Activated effector memory CD4-positive, alpha-beta T cell treated with anti-CD3 and anti-CD28 coated beads, Interleukin-2, amount 50 U/mL, for 16 hours (primary cell): ENCODE results near the gene ALG14.
"Not testable (repeated sequence)": the region's sequence is repeated elsewhere in the genome, so short reads cannot be mapped to it uniquely, and the experiment has no call there.

Experiments used
- DNase-seq: peaks from one replicate; pipeline ENCODE4 v3.0.0-alpha.2; 2020

ALG14 gene

DNA sequence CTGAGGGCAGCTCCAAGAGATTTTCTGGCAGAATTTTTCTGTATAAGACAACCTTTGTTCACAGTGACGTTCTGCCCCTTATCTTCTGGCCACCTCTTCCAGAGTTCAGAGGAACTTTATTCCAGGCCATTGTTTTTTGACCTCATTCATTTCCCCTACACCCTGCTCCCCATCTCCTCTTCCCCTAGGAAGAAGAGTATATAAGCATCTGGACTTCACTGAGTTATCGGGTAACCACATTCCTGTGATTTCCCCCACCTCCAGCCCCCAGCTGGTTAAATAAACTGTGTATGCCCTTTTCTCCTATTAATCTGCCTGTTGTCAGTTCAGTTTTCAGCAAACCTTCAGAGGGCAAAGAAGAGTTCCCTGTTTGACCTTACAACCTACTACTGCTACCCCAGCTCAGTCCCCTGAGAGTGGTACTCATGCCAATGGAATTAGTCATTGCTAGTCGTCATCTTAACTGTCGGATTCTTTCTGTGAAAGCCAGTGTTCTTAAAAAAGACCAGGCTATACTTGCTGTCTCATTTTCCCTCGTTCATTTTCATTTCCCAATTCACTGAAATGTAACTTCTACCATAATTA, 14.3 kb upstream of the ALG14 start:
- DNase-seq = no peak

DNA sequence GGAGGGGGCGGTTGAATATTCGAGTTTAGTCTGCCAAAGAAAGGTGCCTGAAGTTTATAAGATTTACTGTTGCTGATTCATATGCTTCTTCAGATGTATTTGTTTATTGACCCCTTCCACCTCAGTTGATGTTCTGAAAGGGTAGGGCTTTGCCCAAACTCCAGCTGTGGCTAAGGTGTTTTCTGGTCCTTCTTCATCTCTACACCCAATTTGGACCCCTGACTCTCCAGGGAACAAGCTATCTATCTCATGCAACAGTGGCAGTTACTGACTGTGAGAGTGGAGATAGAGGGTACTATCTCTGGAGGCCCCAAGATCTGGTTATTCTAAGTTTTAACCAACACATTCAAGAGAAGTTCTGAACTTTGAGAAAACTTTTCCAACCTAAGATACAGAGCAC, 12.6 kb upstream of the ALG14 start:
- DNase-seq = no peak

DNA sequence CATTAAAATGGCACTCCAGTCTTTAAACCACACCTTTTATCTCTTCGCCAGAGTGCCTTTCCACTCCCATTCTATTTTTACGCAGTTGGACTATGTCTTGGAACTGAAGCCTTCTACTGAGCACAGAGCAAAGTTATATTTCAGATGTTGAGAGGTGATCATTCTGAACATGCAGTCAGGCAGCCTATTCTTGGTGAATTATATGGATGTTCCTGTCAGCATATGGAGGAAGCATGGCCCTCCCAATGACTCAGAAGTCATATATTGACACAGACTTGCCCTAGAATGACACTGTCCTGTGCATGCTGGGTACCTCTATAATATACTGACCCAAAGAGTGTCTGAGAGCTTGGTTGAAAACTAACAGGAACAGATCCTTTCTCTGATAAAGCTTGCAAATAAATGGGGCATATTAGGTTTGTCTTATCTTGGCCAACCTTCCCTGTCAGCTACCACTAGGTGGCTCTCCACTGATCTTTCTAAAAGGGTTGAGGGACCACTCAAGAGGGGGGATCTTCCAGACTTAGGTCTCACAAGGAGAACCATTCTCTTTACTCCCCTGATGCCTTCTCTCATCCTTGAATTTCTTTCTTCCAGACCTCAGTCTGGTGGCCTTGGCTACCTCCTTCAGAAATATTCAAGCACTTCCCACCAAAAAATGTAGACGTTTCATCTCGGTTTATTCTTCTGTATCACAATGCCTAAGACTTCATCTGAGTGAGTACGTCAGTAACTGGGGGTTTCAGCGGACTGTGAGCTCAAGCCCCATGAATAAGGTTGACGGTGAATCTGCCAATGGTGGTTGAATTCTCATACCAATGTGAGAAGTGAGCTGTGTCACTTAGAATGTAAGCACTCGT, 11.8 kb upstream of the ALG14 start:
- no peak for DNase-seq

DNA sequence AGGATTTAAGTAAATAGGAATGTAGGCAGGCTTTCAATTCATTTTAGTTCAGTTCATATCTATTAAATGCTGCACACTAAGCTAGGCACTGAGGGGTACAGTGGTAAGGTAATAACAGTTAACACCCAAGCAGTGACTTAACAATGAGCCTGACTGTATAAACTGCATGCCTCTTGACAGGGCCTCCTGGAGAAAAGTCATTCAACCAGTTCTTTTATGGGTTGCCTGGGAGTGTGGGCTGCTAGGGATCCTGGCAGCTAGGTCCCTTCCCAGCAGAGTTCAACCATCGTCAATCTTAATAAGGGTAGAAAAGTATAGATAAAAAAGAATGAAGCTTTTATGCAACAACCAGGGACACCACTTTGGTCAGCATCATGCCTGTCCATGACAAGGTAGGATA, 8.1 kb upstream of the ALG14 start:
- no peak for DNase-seq

DNA sequence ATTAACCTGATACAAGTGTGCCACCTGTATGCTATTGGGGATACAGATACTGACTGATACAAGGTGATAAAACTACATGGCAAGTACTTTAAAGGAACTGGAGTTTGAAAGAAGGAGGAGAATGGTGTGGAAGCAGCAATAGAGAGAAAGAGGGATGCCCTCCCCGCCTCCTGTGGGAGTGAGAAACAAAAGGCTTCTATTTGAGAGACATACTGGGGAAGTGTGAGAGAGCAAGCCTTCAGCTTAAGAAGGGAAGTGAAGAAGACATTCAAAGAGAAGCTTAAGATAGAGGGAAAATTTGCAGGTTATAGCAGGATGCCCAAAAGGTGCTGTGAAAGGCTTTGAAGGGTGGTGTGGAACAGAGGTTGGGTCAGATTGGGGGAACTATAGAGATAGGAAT, 7.7 kb upstream of the ALG14 start:
- DNase-seq = no peak

- DNase-seq = no peak
Observed at GRCh38 chr1:95076034-95076433, 3.3 kb upstream of the ALG14 start.

DNA sequence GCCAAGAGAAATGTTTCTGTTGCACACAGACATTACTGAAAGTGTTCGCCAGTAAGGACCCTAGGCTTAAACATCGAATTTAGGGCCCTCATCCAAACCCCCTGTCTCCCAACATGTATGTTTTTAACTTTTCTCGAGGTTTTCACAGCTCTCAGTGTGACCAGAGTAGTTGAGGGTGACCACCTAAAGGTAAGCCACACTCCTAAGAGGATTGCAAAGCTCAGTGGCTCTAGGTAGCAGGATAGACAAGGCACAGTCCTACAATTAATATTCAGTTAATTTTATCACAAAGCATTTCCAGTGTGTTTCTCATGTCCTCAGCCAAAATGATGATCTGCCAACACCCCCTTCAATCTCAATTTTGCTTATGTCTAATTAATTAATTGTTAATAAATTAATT, 695 bp upstream of the ALG14 start:
- DNase-seq = no peak

DNA sequence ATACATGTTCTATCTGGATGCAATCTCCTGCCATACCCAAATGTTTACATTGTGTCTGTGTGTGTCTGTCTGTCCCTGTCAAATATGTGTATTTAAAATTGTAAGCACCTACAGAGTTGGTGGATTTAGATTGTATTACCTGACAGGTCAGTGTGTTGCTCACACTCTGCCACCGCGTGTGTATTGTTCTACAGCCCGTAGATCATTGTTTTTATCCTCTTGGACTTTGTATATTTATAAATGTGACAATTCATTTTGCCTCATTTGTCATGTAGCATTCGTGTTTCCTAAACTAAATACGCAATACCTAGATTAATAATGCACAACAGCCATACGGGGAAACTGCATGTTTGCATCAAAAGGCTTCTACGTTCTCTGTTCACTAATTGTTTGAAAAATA, 634 bp downstream of the ALG14 start:
- DNase-seq = no peak

GRCh38 chr1:95071539-95071938, 1.2 kb downstream of the ALG14 start:
- DNase-seq = no peak

GRCh38 chr1:95069710-95070093, 3.0 kb downstream of the ALG14 start:
- DNase-seq = no peak

GRCh38 chr1:95068956-95069709, 3.6 kb downstream of the ALG14 start:
- DNase-seq = no peak

GRCh38 chr1:95067568-95067967, 5.2 kb downstream of the ALG14 start:
- no peak for DNase-seq

DNA sequence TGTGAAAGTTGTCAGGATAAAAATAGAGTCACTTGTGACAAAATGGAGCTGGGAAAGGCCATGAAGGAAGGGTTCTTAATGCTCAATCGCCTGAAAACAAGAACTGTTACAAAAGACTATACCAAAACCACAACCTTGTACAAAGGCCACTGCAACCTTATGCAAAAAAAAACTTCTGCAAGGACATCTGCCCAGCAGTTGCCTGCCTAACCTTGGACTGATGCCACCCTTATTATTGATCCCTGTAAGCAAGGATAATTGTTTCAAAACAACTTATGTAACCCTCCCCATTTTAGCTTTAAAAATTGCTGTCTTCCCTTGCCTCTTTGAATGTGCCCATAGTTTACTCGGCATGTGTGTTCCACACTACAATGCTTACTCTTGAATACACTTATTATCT, 5.7 kb downstream of the ALG14 start:
- DNase-seq = no peak

- DNase-seq = no peak
Observed at GRCh38 chr1:95061445-95062006, 11.2 kb downstream of the ALG14 start.

DNA sequence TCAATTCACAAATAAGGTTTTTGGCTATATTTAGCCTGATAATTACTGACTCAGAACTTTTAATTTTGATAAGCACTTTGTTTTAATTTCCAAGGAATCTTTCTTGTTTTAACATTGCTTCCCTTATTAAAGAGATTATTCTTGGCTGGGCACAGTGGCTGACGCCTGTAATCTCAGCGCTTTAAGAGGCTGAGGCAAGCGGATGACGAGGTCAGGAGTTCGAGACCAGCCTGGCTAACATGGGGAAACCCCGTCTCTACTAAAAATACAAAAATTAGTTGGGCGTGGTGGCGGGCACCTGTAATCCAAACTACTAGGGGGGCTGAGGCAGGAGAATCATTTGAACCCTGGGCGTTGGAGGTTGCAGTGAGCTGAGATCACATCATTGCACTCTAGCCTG, 13.8 kb downstream of the ALG14 start:
- no peak for DNase-seq

DNA sequence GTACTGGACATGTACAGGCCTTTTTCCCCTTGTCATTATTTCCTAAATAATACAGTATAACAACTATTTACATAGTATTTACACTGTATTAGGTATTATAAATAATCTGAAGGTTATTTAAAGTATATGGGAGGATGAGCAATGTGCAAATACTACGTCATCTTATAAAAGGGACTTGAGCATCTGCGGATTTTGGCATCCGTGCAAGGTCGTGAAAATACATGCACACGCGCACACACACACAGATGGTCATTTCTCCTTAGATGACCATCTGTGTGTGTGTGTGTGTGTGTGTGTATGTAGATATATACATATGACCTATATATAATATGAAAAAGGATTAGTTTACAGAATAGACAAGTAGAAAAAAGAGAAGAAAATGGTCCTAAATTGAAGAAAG, 15.4 kb downstream of the ALG14 start:
- DNase-seq = no peak

- no peak for DNase-seq
Observed at GRCh38 chr1:95049935-95050334, 22.8 kb downstream of the ALG14 start.

- no peak for DNase-seq
Observed at GRCh38 chr1:95048317-95048716, 24.4 kb downstream of the ALG14 start.

DNA sequence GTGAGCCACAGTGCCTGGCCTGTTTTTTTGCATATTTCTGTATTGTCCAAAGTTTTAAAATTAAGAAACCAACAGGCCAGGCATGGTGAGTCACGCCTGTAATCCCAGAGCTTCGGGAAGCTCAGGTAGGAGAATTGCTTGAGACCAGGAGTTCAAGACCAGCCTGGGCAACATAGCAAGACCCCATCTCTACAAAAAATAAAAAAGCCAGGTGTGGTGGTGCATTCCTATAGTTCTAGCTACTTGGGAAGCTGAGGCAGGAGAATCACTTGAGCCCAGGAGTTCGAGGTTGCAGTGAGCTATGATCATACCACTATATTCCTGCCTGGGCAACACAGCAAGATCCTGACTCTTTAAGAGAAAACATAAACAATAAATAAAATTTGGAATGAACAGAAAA, 25.1 kb downstream of the ALG14 start:
- DNase-seq = not testable (repeated sequence)

- DNase-seq = no peak
Observed at GRCh38 chr1:95046359-95046758, 26.4 kb downstream of the ALG14 start.

GRCh38 chr1:95043141-95043980, 29.4 kb downstream of the ALG14 start:
- DNase-seq = peak; percentile 92

- no peak for DNase-seq
Observed at GRCh38 chr1:95042286-95042685, 30.5 kb downstream of the ALG14 start.
